GM10266 (cell line): ENCODE results near the gene C1orf53.

ENCODE experiments used
- DNase-seq: peaks from one replicate; pipeline ENCODE4 v3.0.0; 2012; ENCODE audit errors: extremely low spot score
- TF ChIP-seq, protein P1 (sequence below): IDR thresholded peaks from 2 replicates; pipeline ENCODE4 v1.5.1; 2012; ENCODE audit warnings: mild to moderate bottlenecking, low read depth; ENCODE audit not compliant: control insufficient read depth, insufficient read depth; ENCODE audit errors: missing control alignments

C1orf53 gene

DNA sequence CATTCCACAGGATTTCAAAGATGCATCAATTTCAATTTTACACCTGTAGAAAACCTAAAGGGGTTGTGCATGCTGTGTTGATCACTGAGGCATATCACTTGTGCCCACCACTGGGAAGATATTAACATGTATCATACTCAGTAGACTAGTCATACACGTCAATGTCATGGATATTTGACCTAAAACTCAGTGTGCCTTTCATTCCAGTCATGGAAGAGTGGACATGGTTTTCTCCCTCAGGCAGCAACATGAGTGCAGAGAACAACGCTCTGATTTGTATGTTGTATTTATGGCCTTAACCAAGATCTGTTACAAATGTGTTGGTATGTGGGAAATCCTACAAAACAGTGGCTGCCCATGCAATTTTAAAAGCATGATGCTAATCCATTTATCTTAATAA, 6.1 kb upstream of the C1orf53 start:
- DNase-seq = no peak

DNA sequence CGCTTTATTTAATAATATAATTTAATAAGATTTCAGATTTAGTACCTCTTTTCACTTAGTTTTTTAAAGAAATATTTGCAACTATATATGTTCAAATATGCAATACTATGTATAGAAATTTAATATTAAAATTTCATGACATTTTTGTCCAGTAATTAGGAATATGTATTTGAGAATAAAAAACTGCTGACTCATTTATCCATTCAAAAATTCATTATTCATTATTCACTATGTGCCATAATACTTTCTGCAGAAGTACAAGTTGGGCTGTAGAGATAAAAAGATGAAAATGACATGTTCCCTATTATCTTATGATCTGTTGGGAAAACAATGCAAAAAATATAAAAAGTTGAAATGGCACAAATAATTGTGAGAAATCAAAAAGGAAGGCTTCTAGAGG, 3.4 kb upstream of the C1orf53 start:
- TF ChIP-seq, protein P1, sequence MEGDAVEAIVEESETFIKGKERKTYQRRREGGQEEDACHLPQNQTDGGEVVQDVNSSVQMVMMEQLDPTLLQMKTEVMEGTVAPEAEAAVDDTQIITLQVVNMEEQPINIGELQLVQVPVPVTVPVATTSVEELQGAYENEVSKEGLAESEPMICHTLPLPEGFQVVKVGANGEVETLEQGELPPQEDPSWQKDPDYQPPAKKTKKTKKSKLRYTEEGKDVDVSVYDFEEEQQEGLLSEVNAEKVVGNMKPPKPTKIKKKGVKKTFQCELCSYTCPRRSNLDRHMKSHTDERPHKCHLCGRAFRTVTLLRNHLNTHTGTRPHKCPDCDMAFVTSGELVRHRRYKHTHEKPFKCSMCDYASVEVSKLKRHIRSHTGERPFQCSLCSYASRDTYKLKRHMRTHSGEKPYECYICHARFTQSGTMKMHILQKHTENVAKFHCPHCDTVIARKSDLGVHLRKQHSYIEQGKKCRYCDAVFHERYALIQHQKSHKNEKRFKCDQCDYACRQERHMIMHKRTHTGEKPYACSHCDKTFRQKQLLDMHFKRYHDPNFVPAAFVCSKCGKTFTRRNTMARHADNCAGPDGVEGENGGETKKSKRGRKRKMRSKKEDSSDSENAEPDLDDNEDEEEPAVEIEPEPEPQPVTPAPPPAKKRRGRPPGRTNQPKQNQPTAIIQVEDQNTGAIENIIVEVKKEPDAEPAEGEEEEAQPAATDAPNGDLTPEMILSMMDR = no peak
- no peak for DNase-seq

More for the DNA sequence above, 6.1 kb upstream of the C1orf53 start:
- TF ChIP-seq, protein P1 = no peak

DNA sequence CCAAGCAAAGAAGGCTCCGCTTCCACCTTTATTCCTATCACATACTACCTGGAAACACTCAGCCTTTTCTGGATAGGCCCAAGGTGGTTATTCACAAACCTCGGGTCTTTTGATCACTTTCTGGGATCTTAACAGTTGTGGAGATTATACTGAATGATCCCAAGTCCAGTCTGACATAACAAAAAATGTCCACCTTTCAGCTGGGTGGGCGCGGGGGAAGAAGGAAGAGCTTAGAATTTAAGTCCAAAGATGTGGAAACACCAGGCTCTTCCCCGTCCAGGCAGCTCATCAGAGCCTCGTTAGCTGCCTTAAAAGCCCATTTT, 338 bp upstream of the C1orf53 start:
- DNase-seq = no peak
- TF ChIP-seq, protein P1 = no peak

DNA sequence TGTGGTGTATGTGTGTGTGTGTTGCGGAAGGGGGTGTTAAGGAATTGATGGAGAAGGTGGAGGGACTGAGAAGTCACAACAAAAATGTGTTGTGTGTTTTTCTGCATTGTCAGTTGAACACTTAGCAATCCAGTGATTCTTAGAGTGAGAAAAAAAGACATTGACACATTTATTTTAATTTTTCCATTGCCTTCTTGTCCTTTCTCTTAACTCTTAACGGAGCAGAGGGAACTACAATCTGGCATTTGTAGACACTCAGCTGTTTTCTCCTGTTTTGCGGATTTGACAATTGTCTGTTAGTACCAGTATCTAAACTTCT, 725 bp downstream of the C1orf53 start:
- TF ChIP-seq, protein P1 = no peak
- no peak for DNase-seq

DNA sequence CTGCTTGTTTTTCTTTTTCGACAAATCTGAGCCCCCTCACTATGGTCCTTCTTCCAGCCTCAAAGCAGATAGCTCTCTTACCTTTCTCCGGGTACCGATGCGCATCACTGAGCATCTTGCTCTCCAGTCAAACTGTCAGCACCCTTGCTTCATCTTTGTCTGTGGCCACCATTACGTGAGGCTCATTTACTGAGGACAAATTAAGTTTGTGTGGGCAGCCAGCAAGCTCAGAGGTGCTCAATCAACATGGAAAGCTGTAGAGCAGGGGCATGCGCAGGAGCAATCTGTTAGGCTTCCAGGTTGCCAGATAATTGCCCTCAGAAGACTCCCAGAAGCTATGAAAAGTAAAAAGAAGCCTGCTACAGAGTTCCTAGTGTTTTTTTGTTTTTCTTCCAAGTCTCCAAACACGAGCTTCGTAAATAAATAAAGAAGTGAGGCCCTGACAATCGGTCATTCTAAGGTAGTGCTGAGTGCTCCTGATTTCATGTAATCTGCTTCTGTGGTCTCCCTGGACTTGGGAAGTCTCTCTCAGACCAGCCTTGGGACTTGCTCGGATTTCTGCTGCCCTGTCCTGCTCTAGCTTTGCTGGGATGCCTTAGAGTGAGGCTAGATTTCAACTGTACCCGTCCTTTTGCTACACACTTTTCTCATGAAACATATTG, 1.8 kb downstream of the C1orf53 start:
- DNase-seq = peak; percentile 12
- TF ChIP-seq, protein P1 = no peak

DNA sequence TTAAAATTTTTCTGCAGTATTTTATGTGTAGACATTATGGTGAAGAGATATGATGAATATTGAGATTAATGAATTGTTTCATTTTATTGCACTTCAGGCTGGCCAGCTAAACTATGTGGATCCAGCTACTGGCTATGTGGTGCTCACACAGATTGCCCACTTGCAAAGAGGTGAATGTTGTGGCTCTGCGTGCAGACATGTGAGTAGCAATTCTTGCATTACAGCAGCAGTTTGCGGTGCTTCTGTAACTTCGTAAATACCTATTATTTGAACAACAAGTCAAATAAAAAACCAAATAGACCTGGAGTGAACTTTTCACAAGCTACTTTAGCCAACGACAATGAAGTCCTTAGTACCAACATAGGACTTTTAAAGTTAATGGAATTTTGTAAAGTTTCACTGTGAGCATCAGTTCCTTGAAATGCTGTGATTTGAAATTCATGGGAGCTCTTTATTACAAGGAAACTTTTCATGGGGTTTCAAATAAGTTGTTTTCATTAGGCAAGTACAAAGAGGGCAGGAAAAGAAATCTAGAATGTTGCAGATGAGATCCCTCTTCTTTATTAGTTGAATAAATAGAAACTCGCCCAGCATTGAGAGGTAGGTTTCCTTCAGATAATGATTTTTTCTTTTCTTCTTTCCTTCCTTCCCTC, 3.4 kb downstream of the C1orf53 start:
- TF ChIP-seq, protein P1 = no peak
- DNase-seq = no peak

DNA sequence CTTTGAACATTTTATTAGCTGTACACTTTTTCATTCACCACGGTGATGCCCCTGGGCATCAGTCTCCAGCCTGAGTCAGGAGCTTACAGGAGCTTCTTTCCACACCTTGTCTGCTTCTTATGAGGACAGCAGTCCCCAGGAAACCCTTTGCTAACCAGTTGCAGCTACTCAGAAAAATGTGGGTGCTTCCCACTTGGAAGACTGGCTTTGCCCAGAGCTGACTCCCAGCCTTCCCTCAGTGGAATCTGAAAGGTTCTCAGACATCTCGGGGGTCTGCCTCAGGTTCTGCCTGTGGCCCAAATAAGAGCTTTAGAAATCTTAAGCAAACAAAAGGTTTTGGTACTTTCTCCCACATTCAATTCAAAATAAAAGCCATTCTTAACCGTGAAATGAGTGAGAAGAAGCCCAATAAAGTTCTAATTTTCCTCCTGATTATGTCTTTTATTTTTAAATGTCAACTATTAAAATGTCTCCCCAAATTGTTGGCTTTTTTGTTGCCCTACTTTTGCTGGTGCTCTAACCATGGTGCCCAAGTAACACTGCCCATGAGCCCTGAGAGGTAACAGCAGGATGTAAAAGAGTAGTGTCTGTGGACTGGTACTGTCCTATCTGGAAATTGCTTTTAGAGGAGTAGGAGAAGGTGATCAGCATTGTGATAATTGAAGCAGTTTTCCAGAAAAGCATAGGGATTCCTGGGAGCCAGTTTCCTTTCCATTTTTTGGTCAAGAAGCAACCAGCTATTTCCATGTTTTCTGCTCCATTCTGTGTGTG, 5.6 kb downstream of the C1orf53 start:
- TF ChIP-seq, protein P1 = no peak

More for the DNA sequence above, 5.6 kb downstream of the C1orf53 start:
- no peak for DNase-seq
